Heart left ventricle (tissue), 13 donors: ENCODE data around the gene POT1.

Source experiments
- POLR2A ChIP-seq, 2 donors: fragments of 450-650 bp; IDR thresholded peaks; one replicate each; pipeline ENCODE4 v1.6.1; 2017; ENCODE audit warnings: antibody characterized with exemption in 2 of 2, mild to moderate bottlenecking in 2 of 2, moderate library complexity in 2 of 2
- TF ChIP-seq, protein P1 (sequence below), 12 donors: fragments of 200-600 bp; sonication (generic) in 4 of 12; IDR thresholded peaks; one replicate each; pipeline versions ENCODE4 v1.5.0 to v1.8.0; 2018 to 2022; ENCODE audit warnings: antibody characterized with exemption in 12 of 12, mild to moderate bottlenecking in 5 of 12
- donor health status: ischemic (EF 13 %, LVEDD 7.1; RV severe dilation, severe dysfunction).
- donor health status: DM: no; HTN: yes; CAD: no.
- donor health status: DM: no; HTN: no; CAD: no.
- donor health status: ischemic (EF 25% LVEDD 6.9; RV normal size, moderate dysfunction).
- donor health status: ischemic (EF 25% LVEDD 5.7; RV mildly dilated, moderate dysfunction).
- donor health status: ischemic (EF 35%, LVEDD 5.7; RV mildly dilated, moderate dysfunction).
- donor health status: nonischemic (EF 11% LVEDD 7.7; RV severe dilation, severe dysfunction).
- donor health status: DM: yes; HTN: yes; CAD: no.
- donor health status: PGD.
- donor health status: ischemic (EF 29% LVEDD 5.4; RV normal size, mild dysfunction).
- donor health status: nonischemic (EF 23%, LVEDD 6.1; RV moderate dilation, normal function).

DNA sequence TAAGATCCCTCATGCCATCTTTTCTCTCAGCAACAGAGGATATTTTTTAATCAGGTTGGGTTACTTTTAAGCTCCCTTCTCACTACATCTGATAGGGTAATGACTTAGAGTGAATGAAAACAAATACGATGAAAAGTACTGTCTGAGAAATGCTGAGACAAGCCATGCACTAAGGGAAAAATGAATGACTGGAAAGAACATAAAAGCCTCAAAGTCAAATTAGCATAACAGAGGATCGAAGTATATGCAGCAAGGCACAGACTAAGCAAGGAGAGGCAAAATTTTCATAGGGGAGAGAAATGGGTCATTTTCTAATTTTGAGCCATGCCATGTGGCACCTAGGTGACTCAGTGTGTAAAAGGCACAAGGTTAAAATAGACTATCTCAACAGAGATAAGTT, 8.5 kb upstream of the POT1 start:
- TF ChIP-seq, protein P1, sequence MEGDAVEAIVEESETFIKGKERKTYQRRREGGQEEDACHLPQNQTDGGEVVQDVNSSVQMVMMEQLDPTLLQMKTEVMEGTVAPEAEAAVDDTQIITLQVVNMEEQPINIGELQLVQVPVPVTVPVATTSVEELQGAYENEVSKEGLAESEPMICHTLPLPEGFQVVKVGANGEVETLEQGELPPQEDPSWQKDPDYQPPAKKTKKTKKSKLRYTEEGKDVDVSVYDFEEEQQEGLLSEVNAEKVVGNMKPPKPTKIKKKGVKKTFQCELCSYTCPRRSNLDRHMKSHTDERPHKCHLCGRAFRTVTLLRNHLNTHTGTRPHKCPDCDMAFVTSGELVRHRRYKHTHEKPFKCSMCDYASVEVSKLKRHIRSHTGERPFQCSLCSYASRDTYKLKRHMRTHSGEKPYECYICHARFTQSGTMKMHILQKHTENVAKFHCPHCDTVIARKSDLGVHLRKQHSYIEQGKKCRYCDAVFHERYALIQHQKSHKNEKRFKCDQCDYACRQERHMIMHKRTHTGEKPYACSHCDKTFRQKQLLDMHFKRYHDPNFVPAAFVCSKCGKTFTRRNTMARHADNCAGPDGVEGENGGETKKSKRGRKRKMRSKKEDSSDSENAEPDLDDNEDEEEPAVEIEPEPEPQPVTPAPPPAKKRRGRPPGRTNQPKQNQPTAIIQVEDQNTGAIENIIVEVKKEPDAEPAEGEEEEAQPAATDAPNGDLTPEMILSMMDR (IDR thresholded peaks at IDR 0.05) = no peak
- no peak for TF ChIP-seq POLR2A (IDR thresholded peaks at IDR 0.05)
